Mucosa of gallbladder (tissue), 1 donor: ENCODE results near the gene FRRS1. TPM values are rescaled to one million over a fixed set of nuclear protein-coding genes. Genes with fewer than 3 reads are reported as not detected.
"Not testable (repeated sequence)": the region's sequence is repeated elsewhere in the genome, so short reads cannot be mapped to it uniquely, and the experiment has no call there.

ENCODE experiments used
- DNase-seq: peaks from one replicate; pipeline ENCODE4 v3.0.0-alpha.2; 2020; ENCODE audit warnings: low spot score
- total RNA-seq: library from RNA; stranded (reverse); gene quantifications from one replicate; pipeline ENCODE4 v1.2.1, GENCODE V29; 2021
- donor health status: DM: no; HTN: no; CAD: no.

The FRRS1 gene, protein sequence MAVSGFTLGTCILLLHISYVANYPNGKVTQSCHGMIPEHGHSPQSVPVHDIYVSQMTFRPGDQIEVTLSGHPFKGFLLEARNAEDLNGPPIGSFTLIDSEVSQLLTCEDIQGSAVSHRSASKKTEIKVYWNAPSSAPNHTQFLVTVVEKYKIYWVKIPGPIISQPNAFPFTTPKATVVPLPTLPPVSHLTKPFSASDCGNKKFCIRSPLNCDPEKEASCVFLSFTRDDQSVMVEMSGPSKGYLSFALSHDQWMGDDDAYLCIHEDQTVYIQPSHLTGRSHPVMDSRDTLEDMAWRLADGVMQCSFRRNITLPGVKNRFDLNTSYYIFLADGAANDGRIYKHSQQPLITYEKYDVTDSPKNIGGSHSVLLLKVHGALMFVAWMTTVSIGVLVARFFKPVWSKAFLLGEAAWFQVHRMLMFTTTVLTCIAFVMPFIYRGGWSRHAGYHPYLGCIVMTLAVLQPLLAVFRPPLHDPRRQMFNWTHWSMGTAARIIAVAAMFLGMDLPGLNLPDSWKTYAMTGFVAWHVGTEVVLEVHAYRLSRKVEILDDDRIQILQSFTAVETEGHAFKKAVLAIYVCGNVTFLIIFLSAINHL
- 22.5 TPM for total RNA-seq

DNA sequence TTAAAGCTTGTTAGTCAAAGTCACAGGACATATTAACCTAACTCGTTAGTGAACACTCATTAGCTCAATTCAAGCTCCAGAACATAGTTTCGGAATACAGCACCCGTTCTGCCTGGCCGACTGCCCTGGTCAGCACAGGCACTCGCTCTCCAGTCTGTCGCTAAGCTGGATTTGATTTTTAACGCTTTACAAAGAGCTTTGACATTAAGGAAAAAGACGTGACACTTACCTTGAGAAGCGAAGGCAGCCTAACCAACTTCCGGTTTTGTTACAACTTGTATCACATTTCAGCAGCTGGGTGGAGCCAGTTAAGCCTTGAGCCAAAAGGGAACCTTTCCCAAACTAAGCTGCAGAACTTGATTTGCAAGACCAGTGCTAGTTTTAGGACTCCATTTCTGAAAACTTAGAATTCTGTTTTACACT lies at the start of gene FRRS1:
TSS of gene FRRS1 (minus strand) at position 258 of the 423 bp plus-strand sequence. CDS start 17,867 bp downstream, outside the sequence.
- peak; percentile 71 for DNase-seq

DNA sequence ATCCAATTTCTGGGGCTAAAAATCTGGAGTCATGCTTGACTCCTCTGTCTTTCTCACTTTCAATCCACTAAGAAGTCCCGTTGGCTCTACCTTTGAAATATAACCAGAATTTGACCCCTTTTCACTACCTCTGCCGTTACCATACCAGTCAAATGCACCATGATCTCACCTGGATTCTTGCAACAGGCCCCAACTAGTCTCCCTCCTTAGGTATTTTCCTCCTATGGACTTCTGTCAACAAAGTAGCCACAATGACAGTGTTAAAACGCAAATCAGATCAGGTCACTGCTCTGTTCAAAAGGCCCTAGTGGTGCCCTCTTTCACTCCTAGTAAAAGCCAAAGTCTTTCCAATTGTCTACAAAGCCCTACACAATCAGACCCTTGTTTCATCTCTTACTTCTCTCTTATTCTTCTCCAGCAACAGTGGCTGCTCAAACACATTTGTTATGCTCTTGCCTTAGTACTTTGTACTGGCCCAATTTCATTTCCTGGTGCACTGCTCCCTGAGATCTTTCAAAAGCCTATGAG lies 48.0 kb upstream of the FRRS1 start:
- no peak for DNase-seq

DNA sequence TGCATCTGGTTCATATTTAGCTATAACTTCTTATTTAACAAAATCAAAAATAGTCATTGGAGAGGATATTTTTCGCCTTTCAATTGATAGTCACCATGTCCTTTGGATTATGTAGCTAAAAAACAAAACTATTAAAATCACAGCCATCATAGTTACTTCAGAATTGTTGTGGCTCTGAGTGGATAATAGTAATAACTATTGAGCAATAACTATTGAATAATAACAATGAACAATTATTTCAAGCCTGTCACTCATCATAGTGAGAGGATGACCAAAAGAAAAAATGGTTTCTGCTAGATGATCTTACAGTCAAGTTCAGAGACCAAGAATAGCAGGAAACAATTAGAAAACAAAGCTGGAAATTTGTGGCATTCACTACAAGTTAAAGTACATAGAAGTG lies 45.3 kb upstream of the FRRS1 start:
- no peak for DNase-seq

DNA sequence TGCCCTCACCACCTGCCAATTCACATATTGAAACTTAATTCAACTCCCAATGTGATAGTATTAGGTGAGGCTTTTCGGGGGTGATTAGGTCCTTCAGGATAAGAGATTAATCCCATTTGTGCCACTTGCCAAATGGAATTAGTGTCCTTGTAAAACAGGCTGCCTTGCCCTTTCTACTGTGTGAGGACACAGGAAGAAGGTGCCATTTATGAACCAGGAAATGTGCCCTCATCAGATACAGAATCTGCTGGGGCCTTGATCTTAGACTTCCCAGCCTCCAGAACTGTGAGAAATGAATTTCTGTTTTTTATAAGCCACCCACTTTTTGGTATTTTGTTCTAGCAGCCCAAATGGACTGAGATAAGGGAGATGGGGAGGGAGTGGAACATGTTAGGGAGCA lies 44.6 kb upstream of the FRRS1 start:
- DNase-seq = no peak

DNA sequence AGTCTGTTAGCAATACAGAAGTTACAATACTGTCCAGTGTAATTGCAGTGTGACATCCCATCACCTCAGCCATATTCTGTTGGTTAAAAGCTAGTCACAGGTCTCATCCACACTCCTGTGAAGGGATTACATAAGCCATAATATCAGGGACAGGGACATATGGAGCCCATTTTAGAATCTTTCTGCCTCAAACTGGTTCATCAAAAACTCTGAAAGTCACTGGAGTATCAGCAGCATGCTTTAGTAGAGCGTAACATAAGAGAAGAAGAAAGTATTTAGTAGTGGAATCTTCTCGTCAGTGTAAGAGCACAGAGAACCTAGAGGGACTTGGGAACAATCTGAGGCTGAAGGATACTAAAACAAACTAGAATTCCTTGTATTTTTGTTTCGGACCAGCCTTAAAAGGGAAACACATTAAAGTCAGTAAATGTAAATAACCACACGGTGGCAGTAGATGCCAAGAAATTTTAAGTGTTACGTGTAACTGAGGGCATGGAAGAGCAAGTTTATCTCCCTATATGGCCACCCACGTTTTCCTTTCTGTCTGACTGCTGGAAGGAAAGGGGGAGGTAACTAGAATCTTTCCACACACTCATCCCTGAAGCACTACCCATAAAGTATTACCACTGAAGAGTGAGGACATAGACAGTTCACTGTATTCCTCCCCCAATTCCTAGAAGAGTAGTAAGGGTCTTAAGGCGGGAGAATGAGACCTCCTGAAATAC lies 42.1 kb upstream of the FRRS1 start:
- peak; percentile 49 for DNase-seq

DNA sequence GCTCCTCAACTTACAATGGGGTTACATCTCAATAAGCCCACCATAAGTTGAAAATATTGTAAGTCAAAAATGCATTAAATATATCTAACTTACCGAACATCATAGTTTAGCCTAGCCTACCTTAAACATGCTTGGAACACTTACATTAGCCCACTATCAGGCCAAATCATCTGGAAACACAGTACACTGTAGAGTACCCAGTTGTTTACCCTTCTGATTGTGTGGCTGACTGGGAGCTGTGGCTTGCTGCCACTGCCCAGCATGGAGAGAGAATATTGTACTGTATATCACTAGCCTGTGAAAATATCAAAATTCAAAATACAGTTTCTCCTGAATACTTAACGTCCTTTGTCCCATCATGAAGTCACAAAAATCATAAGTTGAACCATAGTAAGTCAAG lies 40.4 kb upstream of the FRRS1 start:
- no peak for DNase-seq

DNA sequence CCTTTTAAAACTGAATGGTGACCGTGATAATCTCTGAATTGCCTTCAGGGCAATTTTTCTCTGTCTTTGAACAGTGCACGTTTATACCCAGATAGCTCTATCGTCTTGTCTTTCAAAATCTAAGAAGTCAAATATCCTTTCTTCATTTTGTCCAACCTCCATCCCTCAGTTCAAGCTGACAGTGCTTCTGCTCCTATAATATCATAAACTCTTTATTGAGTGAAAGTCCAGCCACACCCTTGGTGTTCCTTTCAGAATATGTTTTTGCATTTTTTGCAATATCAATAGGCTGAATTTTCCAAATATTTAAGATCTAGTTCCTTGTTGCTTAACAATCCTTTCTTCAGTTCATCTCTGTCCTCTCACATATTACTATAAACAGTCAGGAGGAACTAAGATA lies 35.1 kb upstream of the FRRS1 start:
- DNase-seq = no peak

DNA sequence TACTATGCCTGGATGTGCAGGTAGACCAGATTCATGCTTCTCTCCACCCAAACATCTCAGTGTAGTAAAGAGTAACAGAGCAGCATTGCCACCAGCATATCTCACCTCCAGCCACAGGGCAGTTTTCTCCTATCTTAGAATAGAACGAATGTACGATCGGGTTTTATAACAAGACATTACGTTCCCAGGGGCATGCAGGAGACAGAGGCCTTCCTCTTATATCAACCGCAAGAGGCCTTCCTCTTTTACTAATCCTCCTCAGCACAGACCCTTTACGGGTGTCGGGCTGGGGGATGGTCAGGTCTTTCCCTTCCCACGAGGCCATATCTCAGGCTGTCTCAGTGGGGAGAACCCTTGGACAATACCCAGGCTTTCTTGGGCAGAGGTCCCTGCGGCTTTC lies 27.4 kb upstream of the FRRS1 start:
- not testable (repeated sequence) for DNase-seq

DNA sequence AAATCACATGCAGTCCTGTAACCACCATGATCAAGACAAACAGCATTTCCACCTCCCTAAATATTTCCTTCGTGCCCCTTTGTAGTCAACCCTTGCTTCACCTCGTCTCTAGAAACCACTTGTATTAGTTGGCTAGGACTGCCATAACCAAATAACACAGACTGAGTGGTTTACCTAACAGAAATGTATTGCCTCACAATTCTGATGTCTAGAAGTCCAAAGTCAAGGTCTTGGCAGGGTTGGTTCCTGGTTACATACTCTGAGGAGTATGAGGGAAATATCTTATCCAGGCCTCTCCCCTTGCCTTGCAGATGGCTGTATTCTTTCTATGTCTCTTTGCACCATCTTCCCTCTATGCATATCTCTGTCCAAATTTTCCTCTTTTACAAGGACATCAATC lies 23.3 kb upstream of the FRRS1 start:
- no peak for DNase-seq

DNA sequence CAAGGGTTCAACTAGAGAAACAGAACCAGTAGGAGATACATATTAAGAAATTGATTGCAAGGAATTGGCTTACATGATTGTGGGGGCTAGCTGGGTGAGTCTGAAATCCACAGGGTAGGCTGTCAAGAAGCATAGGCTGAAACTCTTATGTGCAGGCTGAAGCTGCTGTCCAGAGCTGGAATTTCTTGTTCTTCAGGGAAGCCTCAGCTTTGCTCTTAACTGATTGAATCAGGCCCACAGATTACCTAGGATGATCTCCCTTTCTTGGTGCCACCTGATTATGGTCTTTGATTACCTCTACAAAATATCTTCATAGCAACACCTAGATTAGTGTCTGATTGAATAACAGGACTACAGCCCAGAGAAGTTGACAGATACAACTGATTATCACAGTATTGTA lies 22.5 kb upstream of the FRRS1 start:
- no peak for DNase-seq

DNA sequence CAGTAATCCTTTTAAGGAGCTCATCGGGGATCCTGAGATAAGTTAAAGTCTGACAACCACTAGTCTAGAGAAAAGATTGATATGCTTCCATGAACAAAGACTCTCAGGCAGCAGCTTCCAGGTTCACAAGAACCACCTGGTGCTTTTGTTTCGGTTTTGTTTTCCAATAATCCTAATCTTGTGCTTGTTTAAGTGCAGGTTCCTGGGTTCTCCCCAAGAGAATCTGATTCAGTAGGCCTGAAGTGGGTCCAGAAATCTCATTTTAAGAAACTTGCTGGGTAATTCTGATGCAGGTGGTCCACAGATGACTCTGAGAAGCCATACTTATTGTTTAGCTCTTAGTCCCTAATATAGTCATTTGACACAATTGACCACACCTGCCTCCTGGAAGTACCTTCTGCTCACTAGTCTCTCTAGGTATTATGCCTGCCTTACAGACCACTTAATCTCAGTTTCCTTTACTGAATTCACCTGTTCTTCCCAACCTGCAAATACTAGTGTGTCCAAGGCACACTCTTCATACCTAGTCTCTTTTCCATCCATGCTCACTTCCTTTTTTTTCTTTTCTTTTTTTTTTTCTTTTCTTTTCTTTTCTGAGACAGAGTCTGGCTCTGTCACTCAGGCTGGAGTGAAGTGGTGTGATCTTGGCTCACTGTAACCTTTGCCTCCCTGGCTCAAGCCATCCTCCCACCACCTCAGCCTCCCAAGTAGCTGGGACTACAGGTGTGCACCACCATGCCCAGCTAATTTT lies 20.5 kb upstream of the FRRS1 start:
- DNase-seq = no peak

DNA sequence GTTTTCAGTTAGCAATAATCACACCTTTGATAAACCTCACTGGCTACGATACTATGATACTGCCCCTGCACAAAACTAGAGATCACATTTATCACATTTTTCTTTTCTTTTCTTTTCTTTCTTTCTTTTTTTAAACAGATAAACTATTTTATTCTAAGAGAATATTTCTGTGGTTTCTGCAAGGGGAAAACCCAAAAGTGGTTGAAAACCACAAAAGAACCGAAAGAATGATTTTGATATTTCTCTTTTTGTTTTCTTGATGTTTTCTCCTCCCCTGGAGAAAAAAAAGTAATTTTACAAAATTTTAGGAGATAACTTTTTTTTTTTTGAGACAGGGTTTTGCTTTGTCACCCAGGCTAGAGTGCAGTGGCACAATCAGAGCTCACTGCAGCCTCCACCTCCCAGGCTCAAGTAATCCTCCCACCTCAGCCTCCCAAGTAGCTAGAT lies 18.4 kb upstream of the FRRS1 start:
- DNase-seq = no peak

DNA sequence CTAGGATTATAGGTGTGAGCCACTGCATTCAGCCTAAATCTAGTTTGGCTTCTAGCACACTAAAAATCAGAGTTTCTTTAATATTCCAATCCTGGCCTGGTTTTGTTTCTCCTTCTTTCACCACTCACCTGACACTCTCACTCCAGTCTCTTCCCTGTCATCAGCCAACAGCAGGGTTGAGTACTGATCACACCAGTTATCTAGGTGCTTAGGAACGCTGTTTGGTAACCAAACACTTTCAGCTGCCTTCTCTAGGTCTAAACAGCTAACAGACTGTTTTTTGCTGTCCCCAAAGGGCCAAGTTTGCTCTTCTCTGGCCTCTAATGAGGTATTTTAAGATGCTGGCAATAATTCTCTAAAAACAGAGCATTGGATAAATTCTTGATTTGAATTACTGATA lies 17.7 kb upstream of the FRRS1 start:
- no peak for DNase-seq

DNA sequence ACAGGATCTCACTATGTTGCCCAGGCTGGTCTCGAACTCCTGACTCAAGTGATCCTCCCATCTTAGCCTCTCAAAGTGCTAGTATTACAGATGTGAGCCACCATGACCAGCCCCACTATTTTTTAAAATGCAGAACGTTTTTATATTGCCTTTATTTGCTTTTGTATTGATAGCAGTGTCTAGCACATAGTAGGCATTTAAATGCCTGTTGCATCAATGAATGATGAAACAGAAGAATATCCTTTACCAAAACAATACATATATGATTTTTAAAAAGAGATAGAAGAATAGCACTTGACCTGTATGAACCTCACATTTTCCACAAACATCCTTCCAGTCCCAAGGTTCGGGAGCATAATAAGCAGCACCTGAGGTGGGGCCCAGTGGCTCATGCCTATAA lies 16.5 kb upstream of the FRRS1 start:
- DNase-seq = no peak

DNA sequence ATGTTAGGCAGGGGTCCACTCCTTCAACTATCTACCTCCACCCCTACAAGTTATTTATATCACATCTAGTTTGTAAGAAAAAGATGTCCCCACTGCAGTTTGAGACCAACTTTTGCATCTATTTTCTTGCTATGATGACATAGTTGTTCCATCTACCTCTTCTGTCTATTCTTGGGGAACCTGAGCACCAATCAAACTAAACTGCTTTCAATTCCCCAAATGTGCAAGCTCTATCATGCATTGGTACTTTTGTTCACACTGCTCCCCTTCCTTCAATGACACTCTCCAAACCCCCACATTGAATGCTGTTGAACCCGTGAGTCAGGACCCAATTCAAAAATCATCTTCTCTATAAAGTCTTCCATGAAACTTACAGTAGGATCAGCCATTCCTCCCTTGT lies 16.0 kb upstream of the FRRS1 start:
- DNase-seq = no peak

DNA sequence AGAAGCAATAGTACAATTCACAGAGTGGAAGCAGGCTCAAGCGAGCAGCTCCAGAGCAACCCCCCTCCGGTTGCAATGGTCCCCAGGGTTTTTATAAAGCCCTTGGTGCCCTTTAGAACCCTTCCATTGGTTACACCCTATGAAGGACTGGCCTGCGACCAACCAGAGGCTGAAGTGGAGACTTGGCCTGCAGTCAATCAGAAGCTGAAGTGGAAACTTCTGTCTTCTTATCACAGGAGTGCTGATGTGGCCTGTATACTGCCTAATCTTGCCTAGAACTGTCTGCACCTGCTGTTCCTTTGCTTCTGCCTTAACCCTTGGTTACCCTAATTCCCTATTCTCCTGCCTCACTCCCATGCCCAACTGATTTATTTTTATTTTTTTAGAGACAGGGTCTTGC lies 15.4 kb upstream of the FRRS1 start:
- no peak for DNase-seq

DNA sequence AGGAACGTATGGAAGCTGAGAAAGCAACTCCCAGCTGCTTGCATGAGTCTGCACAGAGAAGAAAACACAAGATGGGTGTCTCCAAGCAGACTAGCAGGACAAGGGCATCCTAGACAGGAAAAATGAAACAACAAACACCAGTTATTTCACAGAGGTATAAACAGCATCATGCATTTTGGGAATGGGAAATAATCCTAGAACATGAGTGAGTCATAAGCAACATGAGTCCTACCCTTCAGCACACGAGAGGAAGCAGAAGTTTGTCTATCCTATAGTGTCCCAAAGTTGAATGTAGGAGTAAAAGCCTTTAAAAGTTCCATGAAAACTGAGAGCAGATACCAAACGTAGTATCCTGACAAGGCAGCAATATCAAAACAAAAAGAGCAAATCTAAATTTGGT lies 11.3 kb upstream of the FRRS1 start:
- no peak for DNase-seq

DNA sequence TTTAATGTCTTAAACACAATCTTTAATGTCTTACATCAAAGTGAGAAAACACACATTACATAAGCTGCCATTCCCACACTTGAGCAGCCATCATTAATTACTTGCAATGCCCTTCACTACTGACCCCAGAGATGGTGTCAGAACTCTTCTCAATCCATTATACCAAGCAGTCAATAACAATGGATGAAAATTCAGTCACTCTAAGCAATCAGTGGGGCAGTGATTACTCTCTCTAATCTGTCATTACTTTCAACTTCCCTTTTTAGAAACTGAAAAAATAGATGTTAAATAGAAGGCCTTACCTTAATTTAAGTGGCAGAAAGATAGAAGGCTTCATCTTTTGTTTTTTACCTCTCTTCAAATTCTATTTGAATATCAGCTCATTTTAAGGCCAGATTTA lies 9.7 kb upstream of the FRRS1 start:
- no peak for DNase-seq

DNA sequence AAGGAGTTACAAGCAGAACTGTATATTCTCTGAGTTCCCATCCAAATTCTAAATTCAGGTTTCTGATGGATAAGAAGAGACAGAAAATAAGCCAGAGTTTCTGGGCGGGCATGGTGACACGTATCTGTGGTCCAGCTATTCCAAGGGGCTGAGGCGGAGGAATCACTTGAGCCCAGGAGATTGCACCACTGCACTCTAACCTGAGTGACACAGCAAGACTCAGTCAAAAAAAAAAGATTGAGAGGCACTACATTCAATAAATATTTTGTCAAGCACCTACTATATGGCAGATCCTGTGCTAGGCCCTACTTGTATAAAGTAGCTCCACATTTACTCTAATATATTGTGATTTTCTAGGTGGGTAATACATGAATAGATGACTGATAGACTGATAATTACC lies 6.4 kb upstream of the FRRS1 start:
- no peak for DNase-seq

DNA sequence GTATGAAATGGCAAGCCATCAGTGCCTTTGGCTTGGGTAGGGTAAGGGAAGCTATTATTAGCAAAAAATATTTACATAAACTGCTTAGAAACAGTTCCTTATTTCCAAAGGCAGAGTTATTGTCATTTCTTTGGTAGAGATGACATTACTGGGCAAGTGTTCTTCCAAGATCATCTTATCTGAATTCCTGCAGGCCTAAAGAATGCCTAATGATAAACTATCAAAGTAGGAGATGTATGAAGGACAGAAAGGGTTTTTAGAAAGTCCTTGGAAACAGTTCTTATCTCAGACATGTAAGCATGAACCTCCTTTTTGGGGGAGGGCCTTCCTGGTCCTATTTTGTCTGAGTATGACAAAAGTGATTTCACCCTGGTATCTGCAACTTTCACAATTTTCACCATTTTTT lies 5.1 kb upstream of the FRRS1 start:
- DNase-seq = no peak

DNA sequence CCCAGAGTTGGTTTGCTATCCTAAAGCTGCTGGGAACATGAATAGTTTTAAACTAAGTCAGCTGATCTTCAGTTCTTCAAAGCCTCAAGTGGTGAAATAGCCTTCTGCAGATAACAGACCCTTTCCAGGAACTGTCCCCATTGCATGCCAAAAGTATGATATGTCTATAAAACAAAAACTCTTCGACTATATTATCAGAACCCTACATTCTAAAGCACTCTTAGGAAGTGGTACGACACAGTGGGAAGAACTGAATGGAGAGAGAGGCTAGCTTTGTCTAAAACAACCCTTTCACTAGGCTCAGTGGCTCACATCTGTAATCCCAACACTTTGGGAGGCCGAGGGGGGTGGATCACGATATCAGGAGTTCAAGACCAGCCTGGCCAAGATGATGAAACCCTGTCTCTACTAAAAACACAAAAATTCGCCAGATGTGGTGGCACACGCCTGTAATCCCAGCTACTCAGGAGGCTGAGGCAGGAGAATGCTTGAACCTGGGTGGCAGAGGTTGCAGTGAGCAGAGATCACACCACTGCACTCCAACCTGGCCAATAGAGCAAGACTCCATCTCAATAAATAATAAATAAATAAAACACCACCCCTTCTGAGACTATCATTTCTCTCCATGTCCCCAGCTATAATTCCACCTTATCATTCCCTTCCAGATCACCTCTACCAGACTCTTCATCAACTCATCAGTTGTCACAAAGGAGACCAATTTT lies 2.2 kb upstream of the FRRS1 start:
- no peak for DNase-seq
